Measurements from ENCODE around the gene MGRN1. TPM values are rescaled to one million over a fixed set of nuclear protein-coding genes. Genes with fewer than 3 reads are reported as not detected.

MGRN1 gene
- total RNA-seq, 1 donor from 2014 or later, result 91.5 TPM

GRCh38 chr16:4608704-4608980, 16.0 kb upstream of the MGRN1 start:
- H3K4me3 Mint-ChIP-seq (ENCODE audit: unreplicated experiment), result no peak overlapping the region
- Histone ChIP-seq H2AFZ (ENCODE audit: low read depth, low read length) (no peak overlapping the region), H3K4me2 (ENCODE audit: low read length) (no peak overlapping the region), H3K4me3 (ENCODE audit: insufficient read depth, low read depth, low read length) (no peak overlapping the region), H3K27ac (ENCODE audit: low read depth, low read length) (no peak overlapping the region), H4K20me1 (ENCODE audit: insufficient read depth, low read length) (peaks cover 60% of the 10 kb centered on the region), H3K9ac (ENCODE audit: low read length) (no peak overlapping the region), H3K9me3 (ENCODE audit: insufficient read depth, low read depth, low read length) (no peaks in the 10 kb centered on the region), H3K36me3 (ENCODE audit: insufficient read depth, low read length) (no peaks in the 10 kb centered on the region), H3K4me1 (ENCODE audit: insufficient read depth, low read length) (peaks cover 9% of the 10 kb centered on the region), H3K27me3 (ENCODE audit: insufficient read depth, low read length) (peaks cover 4% of the 10 kb centered on the region), H3K79me2 (ENCODE audit: insufficient read depth, low read length) (peaks cover 37% of the 10 kb centered on the region)
- H3K27me3 Mint-ChIP-seq (ENCODE audit: low read depth, unreplicated experiment), result no peaks in the 10 kb centered on the region
- H3K27ac Mint-ChIP-seq (ENCODE audit: unreplicated experiment), result no peak overlapping the region
- no peaks in the 10 kb centered on the region for H3K4me1 Mint-ChIP-seq (ENCODE audit: low read depth, unreplicated experiment)
- FAIRE-seq (no peak), DNase-seq (ENCODE audit: low read depth) (no peak)
- no peaks in the 10 kb centered on the region for H3K9me3 Mint-ChIP-seq (ENCODE audit: unreplicated experiment)
- TF ChIP-seq EZH2 (IDR thresholded peaks at IDR 0.05; ENCODE audit: insufficient read depth, low read length), result no peak
- no peak for TF ChIP-seq CTCF (IDR thresholded peaks at IDR 0.05; ENCODE audit: insufficient read depth, low read depth, low read length)
- no peaks in the 10 kb centered on the region for H3K36me3 Mint-ChIP-seq (ENCODE audit: low read depth, unreplicated experiment)

GRCh38 chr16:4609200-4610010, 15.2 kb upstream of the MGRN1 start:
- Mint-ChIP-seq H3K4me3 (ENCODE audit: unreplicated experiment) (no peak overlapping the region), H3K9me3 (ENCODE audit: unreplicated experiment) (no peaks in the 10 kb centered on the region), H3K36me3 (ENCODE audit: low read depth, unreplicated experiment) (no peaks in the 10 kb centered on the region), H3K27me3 (ENCODE audit: low read depth, unreplicated experiment) (no peaks in the 10 kb centered on the region), H3K27ac (ENCODE audit: unreplicated experiment) (no peak overlapping the region), H3K4me1 (ENCODE audit: low read depth, unreplicated experiment) (no peaks in the 10 kb centered on the region)
- no peak overlapping the region for H3K4me3 ChIP-seq (ENCODE audit: insufficient read depth, low read depth, low read length)
- no peak overlapping the region for H2AFZ ChIP-seq (ENCODE audit: low read depth, low read length)
- no peak overlapping the region for H3K9ac ChIP-seq (ENCODE audit: low read length)
- H3K4me2 ChIP-seq (ENCODE audit: low read length), result no peak overlapping the region
- TF ChIP-seq CTCF (IDR thresholded peaks at IDR 0.05; ENCODE audit: insufficient read depth, low read depth, low read length), result no peak
- no peak for TF ChIP-seq EZH2 (IDR thresholded peaks at IDR 0.05; ENCODE audit: insufficient read depth, low read length)
- FAIRE-seq (no peak), DNase-seq (ENCODE audit: low read depth) (no peak)
- no peak overlapping the region for H3K27ac ChIP-seq (ENCODE audit: low read depth, low read length)
- peaks cover 12% of the 10 kb centered on the region for H3K4me1 ChIP-seq (ENCODE audit: insufficient read depth, low read length)
- H3K79me2 ChIP-seq (ENCODE audit: insufficient read depth, low read length), result peaks cover 44% of the 10 kb centered on the region
- H3K27me3 ChIP-seq (ENCODE audit: insufficient read depth, low read length), result no peaks in the 10 kb centered on the region
- no peaks in the 10 kb centered on the region for H3K36me3 ChIP-seq (ENCODE audit: insufficient read depth, low read length)
- no peaks in the 10 kb centered on the region for H3K9me3 ChIP-seq (ENCODE audit: insufficient read depth, low read depth, low read length)
- peaks cover 64% of the 10 kb centered on the region for H4K20me1 ChIP-seq (ENCODE audit: insufficient read depth, low read length)

Data from astrocyte (in vitro differentiated cells and primary cell).